ENCODE measurements around the gene FZR1. TPM values are rescaled to one million over a fixed set of nuclear protein-coding genes. Genes with fewer than 3 reads are reported as not detected.

The FZR1 gene
- total RNA-seq, 2 donors from 2014 or later: 29.6 to 33.8 TPM

DNA sequence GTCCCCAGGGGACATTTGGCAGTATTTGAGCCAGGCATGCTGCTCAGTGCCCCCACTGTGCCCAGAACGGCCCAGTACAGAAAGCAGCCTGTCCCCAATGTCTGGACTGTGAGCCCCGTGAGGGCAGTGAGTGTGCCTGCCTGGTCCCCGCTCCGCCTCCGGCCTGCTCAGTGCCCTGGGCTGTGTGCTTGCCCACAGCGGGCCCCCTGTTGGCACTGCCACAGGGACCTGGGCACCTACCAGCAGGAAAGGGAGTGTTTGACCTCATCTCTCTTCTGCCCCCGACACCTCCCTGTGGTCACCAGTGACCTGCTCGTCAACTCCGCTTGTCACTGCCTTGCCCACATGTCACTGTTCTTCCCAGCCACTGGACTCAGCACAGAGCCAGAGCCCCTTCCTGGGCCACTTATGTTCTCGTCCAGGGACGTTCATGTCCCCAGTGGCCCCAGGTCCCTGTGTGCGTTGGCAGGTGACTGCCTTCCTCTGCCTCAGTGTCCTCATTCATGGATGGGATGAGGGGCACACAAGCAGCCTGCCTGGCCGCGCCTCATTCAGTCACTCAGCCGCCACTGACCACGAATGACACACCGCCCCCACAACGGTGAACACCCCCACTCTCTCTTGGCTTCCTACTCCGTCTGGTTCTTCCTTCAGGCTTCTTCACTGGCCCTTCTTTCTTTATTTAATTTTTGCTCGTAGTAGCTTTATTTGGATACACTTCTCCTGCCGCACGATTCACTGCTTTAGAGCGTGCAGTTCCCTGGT lies 2.8 kb downstream of the FZR1 start:
- ATAC-seq (ENCODE audit: insufficient number of reproducible peaks, low FRiP score, low read depth) (no peak), DNase-seq (ENCODE audit: low spot score) (no peak)
- Histone ChIP-seq H3K36me3 (peaks cover 11% of the 10 kb centered on the region), H3K27ac (no peak overlapping the region), H3K27me3 (replicated peaks; ENCODE audit: insufficient read depth) (no peaks in the 10 kb centered on the region), H3K9me3 (no peaks in the 10 kb centered on the region), H3K4me3 (no peak overlapping the region), H3K4me1 (ENCODE audit: control insufficient read depth in 1 of 2, low read depth in 2 of 2) (peaks cover 3 to 27% of the 10 kb centered on the region in 2 donors)
- TF ChIP-seq, protein P1, sequence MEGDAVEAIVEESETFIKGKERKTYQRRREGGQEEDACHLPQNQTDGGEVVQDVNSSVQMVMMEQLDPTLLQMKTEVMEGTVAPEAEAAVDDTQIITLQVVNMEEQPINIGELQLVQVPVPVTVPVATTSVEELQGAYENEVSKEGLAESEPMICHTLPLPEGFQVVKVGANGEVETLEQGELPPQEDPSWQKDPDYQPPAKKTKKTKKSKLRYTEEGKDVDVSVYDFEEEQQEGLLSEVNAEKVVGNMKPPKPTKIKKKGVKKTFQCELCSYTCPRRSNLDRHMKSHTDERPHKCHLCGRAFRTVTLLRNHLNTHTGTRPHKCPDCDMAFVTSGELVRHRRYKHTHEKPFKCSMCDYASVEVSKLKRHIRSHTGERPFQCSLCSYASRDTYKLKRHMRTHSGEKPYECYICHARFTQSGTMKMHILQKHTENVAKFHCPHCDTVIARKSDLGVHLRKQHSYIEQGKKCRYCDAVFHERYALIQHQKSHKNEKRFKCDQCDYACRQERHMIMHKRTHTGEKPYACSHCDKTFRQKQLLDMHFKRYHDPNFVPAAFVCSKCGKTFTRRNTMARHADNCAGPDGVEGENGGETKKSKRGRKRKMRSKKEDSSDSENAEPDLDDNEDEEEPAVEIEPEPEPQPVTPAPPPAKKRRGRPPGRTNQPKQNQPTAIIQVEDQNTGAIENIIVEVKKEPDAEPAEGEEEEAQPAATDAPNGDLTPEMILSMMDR (IDR thresholded peaks at IDR 0.05): no peak

DNA sequence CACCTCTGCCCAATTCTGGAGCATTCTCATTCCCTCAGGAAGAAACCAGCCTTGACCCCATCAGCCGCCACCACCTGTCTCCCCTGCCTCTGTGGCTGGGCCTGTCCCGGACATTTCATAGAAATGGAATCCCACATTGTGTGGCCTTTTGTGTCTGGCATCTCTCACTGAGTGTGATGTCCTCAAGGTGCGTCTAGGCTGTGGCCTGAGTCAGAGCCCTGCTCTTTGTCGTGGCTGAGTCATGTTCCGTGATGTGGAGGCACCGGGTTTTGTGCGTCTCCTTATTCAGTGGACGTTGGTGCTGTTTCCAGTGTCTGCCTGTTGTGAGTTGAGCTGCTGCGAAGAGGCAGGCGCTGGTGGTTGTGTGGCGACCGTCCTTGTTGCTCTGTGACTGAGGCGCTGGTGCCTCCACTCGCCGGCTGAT lies 3.5 kb downstream of the FZR1 start:
- peaks cover 11% of the 10 kb centered on the region for H3K36me3 ChIP-seq
- H3K27ac ChIP-seq: no peak overlapping the region
- DNase-seq (ENCODE audit: low spot score): no peak
- no peak overlapping the region for H3K4me3 ChIP-seq
- H3K4me1 ChIP-seq (ENCODE audit: control insufficient read depth in 1 of 2, low read depth in 2 of 2): peaks cover 3 to 27% of the 10 kb centered on the region in 2 donors
- TF ChIP-seq, protein P1 (IDR thresholded peaks at IDR 0.05): no peak
- H3K9me3 ChIP-seq: no peaks in the 10 kb centered on the region
- ATAC-seq (ENCODE audit: insufficient number of reproducible peaks, low FRiP score, low read depth): no peak
- H3K27me3 ChIP-seq (replicated peaks; ENCODE audit: insufficient read depth): no peaks in the 10 kb centered on the region

DNA sequence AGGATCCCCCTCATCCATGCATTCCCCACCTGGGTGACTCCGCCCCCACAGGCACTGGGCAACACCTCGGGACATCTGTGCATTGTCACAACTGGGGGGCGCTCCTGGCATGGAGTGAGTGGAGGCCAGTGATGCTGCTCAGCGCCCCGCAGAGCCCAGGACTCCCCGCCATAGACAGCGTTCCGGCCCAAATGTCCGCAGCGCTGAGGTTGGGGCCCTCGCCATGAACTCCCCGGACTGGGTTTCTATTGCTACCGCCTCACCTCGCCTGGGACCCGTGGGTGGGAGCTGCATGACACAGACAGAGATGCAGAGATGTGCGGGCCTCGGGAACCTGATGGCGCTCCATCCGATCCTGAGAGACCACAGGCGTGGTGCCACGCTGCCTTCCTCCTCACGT lies 4.6 kb downstream of the FZR1 start:
- Histone ChIP-seq H3K9me3 (no peaks in the 10 kb centered on the region), H3K4me3 (no peak overlapping the region), H3K27me3 (replicated peaks; ENCODE audit: insufficient read depth) (no peaks in the 10 kb centered on the region), H3K4me1 (ENCODE audit: control insufficient read depth in 1 of 2, low read depth in 2 of 2) (peaks cover 0 to 22% of the 10 kb centered on the region in 2 donors), H3K36me3 (peaks cover 11% of the 10 kb centered on the region), H3K27ac (no peak overlapping the region)
- no peak for DNase-seq (ENCODE audit: low spot score)
- TF ChIP-seq, protein P1 (IDR thresholded peaks at IDR 0.05): no peak
- no peak for ATAC-seq (ENCODE audit: insufficient number of reproducible peaks, low FRiP score, low read depth)

DNA sequence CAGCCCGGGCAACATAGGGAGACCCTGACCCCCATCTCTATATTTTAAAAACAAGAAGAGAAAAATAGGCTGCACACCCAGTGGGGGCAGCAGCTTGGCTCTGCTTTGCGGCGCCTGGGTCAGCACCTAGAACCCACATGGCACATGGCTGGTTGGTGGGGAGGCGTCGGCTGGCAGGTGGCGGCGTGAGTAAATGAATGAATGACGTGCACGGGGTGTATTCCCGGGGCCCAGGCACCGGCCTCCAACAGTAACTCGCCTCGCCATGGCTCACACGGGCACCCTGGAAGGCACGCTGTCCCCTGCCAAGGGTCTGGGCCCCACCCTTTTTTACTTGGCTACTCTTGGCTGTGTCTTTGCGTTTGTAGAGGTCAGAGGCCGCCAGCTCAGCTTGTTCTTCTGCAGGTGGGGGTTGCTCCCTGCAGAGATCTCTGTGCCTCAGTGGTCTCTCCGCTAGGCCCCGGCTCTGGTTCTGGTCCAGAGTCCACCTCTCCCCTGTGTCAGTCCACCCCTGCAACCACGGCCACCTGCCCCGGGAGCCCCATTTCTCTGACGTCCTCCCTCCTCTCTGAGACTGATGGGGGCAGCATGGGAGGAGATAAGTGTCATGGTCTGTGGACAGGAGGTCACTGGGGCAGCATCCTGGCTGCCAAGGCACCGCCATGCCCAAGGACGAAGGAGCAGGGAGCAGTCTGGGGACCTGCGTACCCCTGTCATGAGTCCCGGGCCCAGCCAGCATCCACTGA lies 5.6 kb downstream of the FZR1 start:
- no peaks in the 10 kb centered on the region for H3K27me3 ChIP-seq (replicated peaks; ENCODE audit: insufficient read depth)
- no peaks in the 10 kb centered on the region for H3K9me3 ChIP-seq
- DNase-seq (ENCODE audit: low spot score) (no peak), ATAC-seq (ENCODE audit: insufficient number of reproducible peaks, low FRiP score, low read depth) (no peak)
- TF ChIP-seq, protein P1 (IDR thresholded peaks at IDR 0.05): no peak
- peaks cover 11% of the 10 kb centered on the region for H3K36me3 ChIP-seq
- no peak overlapping the region for H3K27ac ChIP-seq
- no peak overlapping the region for H3K4me3 ChIP-seq
- peaks cover 0 to 26% of the 10 kb centered on the region in 2 donors for H3K4me1 ChIP-seq (ENCODE audit: control insufficient read depth in 1 of 2, low read depth in 2 of 2)

DNA sequence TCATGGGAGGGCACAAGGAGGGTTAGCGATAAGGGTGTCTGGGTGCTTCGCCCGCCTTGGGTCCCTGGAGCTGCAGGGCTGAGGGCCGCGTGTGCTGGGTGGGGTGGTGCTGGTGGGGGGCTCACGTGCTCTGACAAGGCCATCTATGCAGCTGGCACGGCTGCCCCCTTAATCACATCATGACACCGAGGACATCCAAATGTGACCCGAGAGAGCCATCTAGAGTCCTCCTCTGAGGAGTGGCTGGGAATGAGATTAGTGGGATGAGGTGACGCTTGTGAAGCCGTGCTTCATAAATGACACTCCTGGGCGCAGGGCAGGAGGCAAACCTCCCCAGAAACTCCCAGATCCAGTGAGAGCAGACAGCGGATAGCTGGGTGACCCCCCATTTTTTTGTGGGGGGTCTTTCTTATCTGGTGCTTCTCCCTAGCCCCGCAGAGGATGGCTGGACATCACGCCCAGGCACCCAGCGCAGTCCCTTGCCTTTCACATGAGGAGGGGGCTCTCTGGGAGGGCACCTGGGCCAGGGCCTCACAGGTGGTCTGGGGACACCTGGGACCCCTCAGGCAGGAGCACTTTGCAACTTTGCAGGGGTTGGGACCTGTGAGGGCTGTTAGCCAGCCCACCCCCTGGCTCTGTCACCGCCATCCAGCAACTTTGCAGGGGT lies 6.6 kb downstream of the FZR1 start:
- no peak for DNase-seq (ENCODE audit: low spot score)
- TF ChIP-seq, protein P1 (IDR thresholded peaks at IDR 0.05): no peak
- Histone ChIP-seq H3K4me3 (no peak overlapping the region), H3K36me3 (peaks cover 11% of the 10 kb centered on the region), H3K27me3 (replicated peaks; ENCODE audit: insufficient read depth) (no peaks in the 10 kb centered on the region), H3K27ac (no peak overlapping the region), H3K9me3 (no peaks in the 10 kb centered on the region), H3K4me1 (ENCODE audit: control insufficient read depth in 1 of 2, low read depth in 2 of 2) (peaks cover 0 to 24% of the 10 kb centered on the region in 2 donors)
- no peak for ATAC-seq (ENCODE audit: insufficient number of reproducible peaks, low FRiP score, low read depth)
